ENCODE data around the gene FAM3B.
A peak's percentile ranks its signal among the peaks of the same experiment; 100 is the strongest.

The FAM3B gene

DNA sequence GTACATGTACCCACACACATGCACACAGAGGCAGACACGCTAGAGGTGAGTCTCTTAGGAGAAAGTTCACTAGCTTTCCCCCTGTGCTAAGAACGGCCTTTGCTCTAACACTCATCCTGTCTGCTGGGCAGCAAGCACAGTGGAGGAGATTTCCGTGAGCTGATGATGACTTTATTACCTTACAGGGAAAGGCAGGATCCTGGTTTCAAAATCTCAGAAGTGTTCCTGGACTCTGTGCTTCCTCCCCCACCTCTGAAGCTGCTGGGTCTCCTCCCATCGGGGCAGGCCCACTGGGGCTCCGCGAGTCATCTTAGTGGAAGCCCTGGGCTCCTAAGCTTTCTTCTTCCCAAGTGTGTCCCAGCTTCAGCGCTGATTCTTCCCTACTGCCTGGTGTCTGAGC, 2.7 kb downstream of the FAM3B start:
- DNase-seq (ENCODE audit: low spot score), result no peak

DNA sequence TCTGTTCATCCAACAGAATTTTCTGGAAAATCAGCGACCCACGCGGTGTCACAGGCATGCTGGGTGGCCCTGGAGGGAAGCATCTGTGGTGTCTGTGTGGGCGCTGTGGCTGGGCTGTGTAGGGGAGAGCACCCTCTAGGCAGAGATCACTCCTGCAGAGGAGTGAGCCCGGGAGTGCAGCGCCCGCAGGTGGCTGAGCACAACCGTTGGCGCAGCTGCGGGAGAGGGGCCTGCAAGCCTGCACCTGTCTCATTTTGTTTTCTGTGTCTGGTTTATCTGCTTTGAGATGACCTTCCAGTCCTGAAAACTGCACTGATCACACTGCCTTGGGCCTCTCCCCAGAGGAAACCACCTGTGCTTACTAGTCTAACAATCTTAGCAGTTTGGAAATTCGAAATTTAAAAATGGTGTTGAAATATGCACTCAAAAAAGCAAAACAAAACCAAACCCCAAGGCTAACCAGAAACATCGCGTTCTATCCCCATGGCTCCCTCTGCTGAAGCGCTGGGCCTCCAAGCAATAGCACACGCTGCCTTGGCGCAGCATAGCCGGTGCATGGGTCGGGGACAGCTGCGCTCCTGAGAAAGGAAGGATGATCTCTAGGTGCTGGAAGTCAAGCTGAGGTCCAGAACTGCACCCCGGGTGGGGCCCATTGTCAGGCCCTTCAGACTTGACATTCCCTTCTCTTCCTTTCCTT, 4.8 kb downstream of the FAM3B start:
- no peak for DNase-seq (ENCODE audit: low spot score)

- DNase-seq (ENCODE audit: low spot score), result no peak
Measured at GRCh38 chr21:41321908-41322495, 5.4 kb downstream of the FAM3B start.

- DNase-seq (ENCODE audit: low spot score), result peak; percentile 44
Measured at GRCh38 chr21:41322496-41323382, 6.1 kb downstream of the FAM3B start.

DNA sequence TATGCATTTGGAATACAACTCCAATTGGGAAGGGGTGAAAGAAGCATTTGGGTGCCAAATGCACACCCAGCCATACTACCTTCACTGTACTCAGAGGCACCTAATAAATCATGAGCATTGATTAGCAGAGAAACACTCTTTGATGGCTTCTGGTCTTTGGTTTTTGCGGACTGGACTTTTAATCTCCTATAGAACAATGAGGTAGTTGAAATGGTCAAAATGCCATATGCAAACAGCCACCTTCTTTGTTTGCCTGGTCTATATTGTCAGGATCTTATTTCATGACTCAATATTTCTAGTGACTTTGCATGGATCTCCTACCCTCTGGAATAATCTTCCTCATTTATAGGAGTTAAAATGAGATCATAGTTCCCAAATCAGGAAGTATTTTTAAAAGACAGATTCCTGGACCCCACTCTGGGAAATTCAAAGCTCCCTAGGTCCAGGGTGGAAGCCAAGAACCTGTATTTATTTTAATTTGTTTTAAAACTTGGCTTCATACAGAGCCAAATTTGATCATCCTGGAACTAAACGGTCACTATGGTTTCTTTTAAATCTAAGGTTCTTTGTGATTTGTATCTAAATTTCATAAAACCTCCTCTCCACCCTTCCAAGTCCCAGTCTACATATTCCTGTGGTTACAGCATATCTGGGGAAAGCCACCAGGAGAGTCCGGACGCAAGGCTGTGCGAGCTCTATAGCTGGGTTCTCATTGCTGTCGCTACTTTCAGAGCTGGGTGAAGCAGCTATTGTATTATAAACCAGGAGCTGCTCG, 8.7 kb downstream of the FAM3B start:
- DNase-seq (ENCODE audit: low spot score), result no peak

GRCh38 chr21:41326414-41327080, 9.9 kb downstream of the FAM3B start:
- no peak for DNase-seq (ENCODE audit: low spot score)

GRCh38 chr21:41327753-41328152, 11.2 kb downstream of the FAM3B start:
- DNase-seq (ENCODE audit: low spot score), result no peak

DNA sequence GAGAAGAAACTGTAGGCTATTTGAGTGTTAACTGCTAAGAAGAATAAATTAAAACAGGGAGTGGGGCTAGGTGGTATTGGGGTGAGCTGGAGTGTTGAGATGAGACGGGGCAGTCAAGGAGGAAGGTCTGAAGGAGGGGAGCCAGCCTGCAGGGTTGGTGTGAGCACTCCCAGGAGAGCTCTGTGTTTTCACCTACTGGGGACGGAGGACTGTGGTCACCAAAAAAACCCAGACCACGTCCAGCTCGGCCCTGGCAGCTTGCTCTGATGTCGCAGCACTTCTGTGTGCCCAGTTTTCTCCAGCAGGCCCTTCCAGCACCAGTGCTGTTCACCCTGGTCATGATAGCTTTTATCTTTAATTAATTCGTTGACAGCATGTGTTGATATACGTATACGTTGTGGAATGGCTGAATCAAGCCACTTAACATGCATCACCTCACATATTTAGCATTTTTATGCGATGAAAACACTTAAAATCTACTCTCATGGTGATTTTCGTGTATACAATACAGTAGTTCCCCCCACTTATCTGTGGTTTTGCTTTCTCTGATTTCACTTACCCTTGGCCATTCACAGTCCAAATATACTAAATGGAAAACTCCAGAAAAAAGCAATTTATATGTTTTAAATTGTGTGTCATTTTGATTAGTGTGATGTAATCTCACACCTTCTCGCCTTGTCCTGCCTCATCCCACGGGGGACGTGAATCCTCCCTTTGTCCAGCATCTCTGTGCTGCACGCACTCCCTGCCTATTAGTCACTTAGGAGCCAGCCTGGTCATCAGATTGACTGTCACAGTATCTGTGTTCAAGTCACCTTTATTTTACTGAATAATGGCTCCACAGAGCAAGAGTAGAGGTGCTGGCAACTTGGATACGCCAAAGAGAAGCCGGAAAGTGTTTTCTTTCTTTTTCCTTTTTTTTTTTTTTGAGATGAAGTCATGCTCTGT, 12.3 kb downstream of the FAM3B start:
- DNase-seq (ENCODE audit: low spot score), result no peak

GRCh38 chr21:41333752-41334151, 17.2 kb downstream of the FAM3B start:
- DNase-seq (ENCODE audit: low spot score), result no peak

GRCh38 chr21:41337515-41337914, 20.9 kb downstream of the FAM3B start:
- no peak for DNase-seq (ENCODE audit: low spot score)

- no peak for DNase-seq (ENCODE audit: low spot score)
Measured at GRCh38 chr21:41338455-41338854, 21.9 kb downstream of the FAM3B start.

DNA sequence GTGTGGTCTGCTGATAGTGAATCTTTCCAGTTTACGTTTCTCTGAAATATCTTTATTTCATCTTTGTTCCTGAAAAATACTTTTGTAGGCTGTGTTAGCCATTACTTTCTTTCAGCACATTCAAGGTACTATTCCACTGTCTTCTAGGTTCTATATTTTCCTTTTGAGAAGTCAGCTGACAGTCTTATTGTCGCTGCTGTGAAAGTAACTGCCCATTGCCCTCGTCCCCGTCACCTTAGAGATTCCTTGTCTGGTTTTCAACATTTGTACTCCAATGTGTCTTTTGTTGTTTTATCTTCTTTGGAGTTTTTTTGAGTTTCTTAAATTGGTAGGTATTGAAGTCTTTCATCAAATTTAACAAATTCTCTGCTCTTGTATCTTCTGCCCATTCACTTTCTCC, 25.4 kb downstream of the FAM3B start:
- DNase-seq (ENCODE audit: low spot score), result no peak

DNA sequence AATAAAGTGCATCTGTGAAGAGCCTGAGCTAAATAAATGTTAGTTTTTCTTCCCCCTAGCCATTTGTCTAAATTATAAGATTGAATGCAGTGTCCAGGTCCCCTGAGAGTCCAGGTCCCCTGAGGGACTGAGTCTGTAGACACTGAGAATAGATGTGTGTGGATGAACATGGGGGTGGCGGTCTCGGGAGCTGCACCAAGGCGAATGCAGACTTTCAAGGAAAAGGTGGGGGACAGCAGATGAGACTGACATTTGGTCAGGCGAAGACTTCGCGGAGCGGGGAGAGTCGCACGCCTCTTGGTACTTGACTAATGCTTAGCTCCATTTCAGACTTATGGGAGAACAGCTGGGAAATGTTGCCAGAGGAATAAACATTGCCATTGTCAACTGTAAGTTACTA, 27.5 kb downstream of the FAM3B start:
- no peak for DNase-seq (ENCODE audit: low spot score)

GRCh38 chr21:41345356-41345755, 28.8 kb downstream of the FAM3B start:
- no peak for DNase-seq (ENCODE audit: low spot score)

GRCh38 chr21:41345934-41346685, 29.5 kb downstream of the FAM3B start:
- DNase-seq (ENCODE audit: low spot score), result no peak

GRCh38 chr21:41346758-41347157, 30.2 kb downstream of the FAM3B start:
- DNase-seq (ENCODE audit: low spot score), result no peak

DNA sequence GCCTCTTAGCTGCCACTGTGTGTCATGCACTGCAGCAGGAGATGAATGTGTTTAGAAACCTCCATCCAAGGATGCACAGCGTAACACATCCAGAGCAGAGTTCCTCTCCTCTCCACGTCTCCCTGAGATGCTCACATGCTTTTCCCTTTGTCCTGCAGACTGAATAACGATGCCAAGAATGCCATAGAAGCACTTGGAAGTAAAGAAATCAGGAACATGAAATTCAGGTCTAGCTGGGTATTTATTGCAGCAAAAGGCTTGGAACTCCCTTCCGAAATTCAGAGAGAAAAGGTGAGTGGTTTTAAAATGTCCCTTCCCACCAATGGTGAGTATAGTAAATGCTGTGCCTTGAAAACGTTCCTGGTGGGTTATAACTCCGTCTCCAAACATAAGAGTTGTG, 31.8 kb downstream of the FAM3B start:
- DNase-seq (ENCODE audit: low spot score), result no peak

DNA sequence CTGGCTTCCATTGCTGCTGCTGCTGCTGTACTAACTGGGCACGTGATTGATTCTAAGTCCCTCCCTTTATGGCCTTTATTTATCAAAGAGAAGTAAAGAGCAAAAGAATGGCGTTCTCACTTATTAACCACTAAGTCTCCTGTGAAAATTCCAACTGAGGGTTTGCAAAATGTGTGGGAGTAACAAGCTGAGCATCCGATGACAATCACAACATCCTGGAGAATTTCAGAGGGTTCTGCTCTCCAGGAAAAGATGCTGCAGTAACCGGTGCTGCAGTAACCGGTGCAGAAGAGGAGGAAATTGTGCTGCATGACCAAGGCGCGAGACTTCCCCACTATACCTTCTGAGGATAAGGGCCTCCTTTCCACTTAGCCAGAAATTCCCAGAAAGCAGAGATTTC, 32.5 kb downstream of the FAM3B start:
- no peak for DNase-seq (ENCODE audit: low spot score)

DNA sequence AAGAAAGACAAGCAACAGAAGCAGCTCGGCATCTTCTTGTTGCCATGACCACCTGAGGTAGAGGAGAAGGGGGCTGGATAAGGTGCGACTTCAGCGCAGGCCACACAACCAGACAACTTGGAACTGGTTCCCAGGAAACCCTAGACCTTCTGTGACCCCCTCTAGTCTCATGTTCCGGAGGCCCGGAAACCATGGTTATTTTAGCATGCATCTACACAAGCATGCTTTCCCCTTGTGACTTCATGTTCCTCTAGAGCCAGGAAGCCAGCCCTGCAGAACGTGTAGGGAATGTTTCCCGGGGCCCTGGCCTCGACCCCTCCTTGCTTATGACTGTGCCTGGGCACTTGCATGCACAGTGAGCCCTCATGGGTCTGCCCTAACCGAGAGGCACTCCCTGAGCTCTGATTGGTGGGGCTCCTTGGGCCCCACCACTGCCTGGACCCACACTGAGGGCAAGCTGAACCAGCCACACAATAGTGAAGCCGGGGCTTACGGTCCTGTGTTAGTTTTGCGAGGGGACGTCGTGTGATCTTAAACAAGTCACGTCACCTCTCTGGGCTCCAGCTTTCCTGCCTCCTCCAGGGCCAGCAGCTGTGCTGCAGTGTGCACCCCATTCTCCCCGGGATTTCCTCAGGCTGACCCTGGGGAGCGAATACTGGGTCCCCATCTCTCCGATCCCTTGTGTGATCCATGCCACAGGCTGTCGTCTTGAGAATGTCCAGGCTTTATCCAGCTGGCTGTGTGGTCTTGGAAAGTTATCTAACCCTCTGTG, 33.2 kb downstream of the FAM3B start:
- DNase-seq (ENCODE audit: low spot score), result no peak
